ENCODE measurements around the gene CFD. TPM values are rescaled to one million over a fixed set of nuclear protein-coding genes. Genes with fewer than 3 reads are reported as not detected.

Gene CFD
- total RNA-seq, 1 donor: 19.9 TPM

- Histone ChIP-seq H3K79me2 (ENCODE audit: insufficient read depth, low read length) (no peaks in the 10 kb centered on the region), H3K4me2 (ENCODE audit: insufficient read depth, low read length) (no peak overlapping the region), H3K4me3 (ENCODE audit: insufficient read depth, low read length) (no peak overlapping the region), H3K27me3 (ENCODE audit: insufficient read depth, low read length) (no peaks in the 10 kb centered on the region), H3K4me1 (ENCODE audit: insufficient read depth, low read length) (no peaks in the 10 kb centered on the region), H3K36me3 (ENCODE audit: insufficient read depth, low read length) (peaks cover 33% of the 10 kb centered on the region), H3K27ac (ENCODE audit: low read depth, low read length) (no peak overlapping the region), H3K9me3 (ENCODE audit: low read depth, low read length) (no peaks in the 10 kb centered on the region), H2AFZ (ENCODE audit: low read length) (no peak overlapping the region), H4K20me1 (ENCODE audit: insufficient read depth, low read length) (no peaks in the 10 kb centered on the region)
- DNase-seq (ENCODE audit: insufficient read length, low spot score, missing footprints): no peak
- TF ChIP-seq CTCF (IDR thresholded peaks at IDR 0.05; ENCODE audit: extremely low read depth, low read depth, low read length): no peak
Observed at GRCh38 chr19:881385-882071, 22.1 kb downstream of the CFD start.

GRCh38 chr19:882871-883497 lies 23.5 kb downstream of the CFD start:
- no peak for DNase-seq (ENCODE audit: insufficient read length, low spot score, missing footprints)
- Histone ChIP-seq H3K79me2 (ENCODE audit: insufficient read depth, low read length) (no peaks in the 10 kb centered on the region), H3K36me3 (ENCODE audit: insufficient read depth, low read length) (peaks cover 36% of the 10 kb centered on the region), H3K9me3 (ENCODE audit: low read depth, low read length) (no peaks in the 10 kb centered on the region), H4K20me1 (ENCODE audit: insufficient read depth, low read length) (no peaks in the 10 kb centered on the region), H2AFZ (ENCODE audit: low read length) (no peak overlapping the region), H3K27me3 (ENCODE audit: insufficient read depth, low read length) (no peaks in the 10 kb centered on the region), H3K4me1 (ENCODE audit: insufficient read depth, low read length) (no peaks in the 10 kb centered on the region), H3K4me3 (ENCODE audit: insufficient read depth, low read length) (no peak overlapping the region), H3K27ac (ENCODE audit: low read depth, low read length) (no peak overlapping the region), H3K4me2 (ENCODE audit: insufficient read depth, low read length) (no peak overlapping the region)
- no peak for TF ChIP-seq CTCF (IDR thresholded peaks at IDR 0.05; ENCODE audit: extremely low read depth, low read depth, low read length)

GRCh38 chr19:883661-884211 lies 24.3 kb downstream of the CFD start:
- H4K20me1 ChIP-seq (ENCODE audit: insufficient read depth, low read length): no peaks in the 10 kb centered on the region
- H2AFZ ChIP-seq (ENCODE audit: low read length): no peak overlapping the region
- H3K9me3 ChIP-seq (ENCODE audit: low read depth, low read length): no peaks in the 10 kb centered on the region
- no peaks in the 10 kb centered on the region for H3K4me1 ChIP-seq (ENCODE audit: insufficient read depth, low read length)
- H3K27me3 ChIP-seq (ENCODE audit: insufficient read depth, low read length): no peaks in the 10 kb centered on the region
- no peak overlapping the region for H3K27ac ChIP-seq (ENCODE audit: low read depth, low read length)
- H3K4me2 ChIP-seq (ENCODE audit: insufficient read depth, low read length): no peak overlapping the region
- DNase-seq (ENCODE audit: insufficient read length, low spot score, missing footprints): no peak
- no peak overlapping the region for H3K4me3 ChIP-seq (ENCODE audit: insufficient read depth, low read length)
- TF ChIP-seq CTCF (IDR thresholded peaks at IDR 0.05; ENCODE audit: extremely low read depth, low read depth, low read length): no peak
- no peaks in the 10 kb centered on the region for H3K79me2 ChIP-seq (ENCODE audit: insufficient read depth, low read length)
- peaks cover 40% of the 10 kb centered on the region for H3K36me3 ChIP-seq (ENCODE audit: insufficient read depth, low read length)

All from osteoblast (primary cell).